ENCODE measurements around the gene IL31. TPM values are rescaled to one million over a fixed set of nuclear protein-coding genes. Genes with fewer than 3 reads are reported as not detected.

IL31 gene
- total RNA-seq, 1 experiment from 2014 or later, result not detected

DNA sequence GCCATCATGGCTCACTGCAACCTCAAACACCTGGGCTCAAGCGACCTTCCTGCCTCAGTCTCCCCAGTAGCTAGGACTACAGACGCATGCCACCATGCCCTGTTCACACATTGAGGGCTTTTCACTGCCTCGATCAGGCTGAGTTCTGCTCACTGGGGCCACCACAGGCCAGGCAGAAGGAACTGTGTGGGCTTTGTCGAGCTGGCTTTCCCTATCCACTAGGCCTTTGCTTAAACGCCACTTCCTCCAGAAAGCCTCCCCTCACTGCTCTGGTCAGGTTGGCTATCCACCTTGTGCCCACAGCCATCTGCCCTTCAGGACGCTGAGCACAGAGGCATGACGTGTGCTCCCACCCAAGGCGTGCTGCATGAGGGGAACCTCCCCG lies 50.3 kb downstream of the IL31 start:
- Histone ChIP-seq H3K27ac (ENCODE audit: low read length) (peak overlapping the region; percentile 87), H3K4me1 (ENCODE audit: control insufficient read depth, insufficient read depth, low read length) (peaks cover 57% of the 10 kb centered on the region), H3K27me3 (ENCODE audit: control insufficient read depth, insufficient read depth, low read length) (no peaks in the 10 kb centered on the region), H3K9me3 (ENCODE audit: control insufficient read depth, insufficient read depth, low read depth, low read length) (no peaks in the 10 kb centered on the region), H3K36me3 (ENCODE audit: control insufficient read depth, insufficient read depth, low read length) (peaks cover 2% of the 10 kb centered on the region; the same call in 1 of the 2 replicates), H3K4me3 (ENCODE audit: low read depth in 2 of 2, low read length in 2 of 2) (no peak overlapping the region)
- in situ Hi-C loops (cut with HindIII; ENCODE audit: low pct_unique_long_range_greater_than_20kb, low sequenced_read_pairs) (no loop called here), intact Hi-C loops (cut with micrococcal nuclease; ENCODE audit: unreplicated experiment) (loop anchor here (2.0 kb wide), 1 partner anchor 69 kb away; no protein-coding TSS in a partner anchor)
- DNase-seq (ENCODE audit: low read depth, low spot score) (no peak), ATAC-seq (no peak; the same call in 1 of the 2 replicates)
- POLR2A ChIA-PET, result no interaction called here
- TF ChIP-seq POLR2AphosphoS5 (IDR thresholded peaks at IDR 0.05; ENCODE audit: low read depth, low read length), result no peak
- TF ChIP-seq, protein P1, sequence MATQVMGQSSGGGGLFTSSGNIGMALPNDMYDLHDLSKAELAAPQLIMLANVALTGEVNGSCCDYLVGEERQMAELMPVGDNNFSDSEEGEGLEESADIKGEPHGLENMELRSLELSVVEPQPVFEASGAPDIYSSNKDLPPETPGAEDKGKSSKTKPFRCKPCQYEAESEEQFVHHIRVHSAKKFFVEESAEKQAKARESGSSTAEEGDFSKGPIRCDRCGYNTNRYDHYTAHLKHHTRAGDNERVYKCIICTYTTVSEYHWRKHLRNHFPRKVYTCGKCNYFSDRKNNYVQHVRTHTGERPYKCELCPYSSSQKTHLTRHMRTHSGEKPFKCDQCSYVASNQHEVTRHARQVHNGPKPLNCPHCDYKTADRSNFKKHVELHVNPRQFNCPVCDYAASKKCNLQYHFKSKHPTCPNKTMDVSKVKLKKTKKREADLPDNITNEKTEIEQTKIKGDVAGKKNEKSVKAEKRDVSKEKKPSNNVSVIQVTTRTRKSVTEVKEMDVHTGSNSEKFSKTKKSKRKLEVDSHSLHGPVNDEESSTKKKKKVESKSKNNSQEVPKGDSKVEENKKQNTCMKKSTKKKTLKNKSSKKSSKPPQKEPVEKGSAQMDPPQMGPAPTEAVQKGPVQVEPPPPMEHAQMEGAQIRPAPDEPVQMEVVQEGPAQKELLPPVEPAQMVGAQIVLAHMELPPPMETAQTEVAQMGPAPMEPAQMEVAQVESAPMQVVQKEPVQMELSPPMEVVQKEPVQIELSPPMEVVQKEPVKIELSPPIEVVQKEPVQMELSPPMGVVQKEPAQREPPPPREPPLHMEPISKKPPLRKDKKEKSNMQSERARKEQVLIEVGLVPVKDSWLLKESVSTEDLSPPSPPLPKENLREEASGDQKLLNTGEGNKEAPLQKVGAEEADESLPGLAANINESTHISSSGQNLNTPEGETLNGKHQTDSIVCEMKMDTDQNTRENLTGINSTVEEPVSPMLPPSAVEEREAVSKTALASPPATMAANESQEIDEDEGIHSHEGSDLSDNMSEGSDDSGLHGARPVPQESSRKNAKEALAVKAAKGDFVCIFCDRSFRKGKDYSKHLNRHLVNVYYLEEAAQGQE (IDR thresholded peaks at IDR 0.05; ENCODE audit: insufficient read depth in 1 of 2, low read depth in 2 of 2, low read length in 1 of 2), result no peak
- TF ChIP-seq, protein P2, sequence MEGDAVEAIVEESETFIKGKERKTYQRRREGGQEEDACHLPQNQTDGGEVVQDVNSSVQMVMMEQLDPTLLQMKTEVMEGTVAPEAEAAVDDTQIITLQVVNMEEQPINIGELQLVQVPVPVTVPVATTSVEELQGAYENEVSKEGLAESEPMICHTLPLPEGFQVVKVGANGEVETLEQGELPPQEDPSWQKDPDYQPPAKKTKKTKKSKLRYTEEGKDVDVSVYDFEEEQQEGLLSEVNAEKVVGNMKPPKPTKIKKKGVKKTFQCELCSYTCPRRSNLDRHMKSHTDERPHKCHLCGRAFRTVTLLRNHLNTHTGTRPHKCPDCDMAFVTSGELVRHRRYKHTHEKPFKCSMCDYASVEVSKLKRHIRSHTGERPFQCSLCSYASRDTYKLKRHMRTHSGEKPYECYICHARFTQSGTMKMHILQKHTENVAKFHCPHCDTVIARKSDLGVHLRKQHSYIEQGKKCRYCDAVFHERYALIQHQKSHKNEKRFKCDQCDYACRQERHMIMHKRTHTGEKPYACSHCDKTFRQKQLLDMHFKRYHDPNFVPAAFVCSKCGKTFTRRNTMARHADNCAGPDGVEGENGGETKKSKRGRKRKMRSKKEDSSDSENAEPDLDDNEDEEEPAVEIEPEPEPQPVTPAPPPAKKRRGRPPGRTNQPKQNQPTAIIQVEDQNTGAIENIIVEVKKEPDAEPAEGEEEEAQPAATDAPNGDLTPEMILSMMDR (IDR thresholded peaks at IDR 0.05), result no peak
- TF ChIP-seq SIN3A (IDR thresholded peaks at IDR 0.05; ENCODE audit: borderline replicate concordance, insufficient read depth, low read depth, low read length), result no peak
- TF ChIP-seq TCF7L2 (IDR thresholded peaks at IDR 0.05; ENCODE audit: low read depth, low read length), result no peak
- CTCF ChIA-PET, result interaction anchor here (0.6 to 1.3 kb wide), 6 partner anchors 17 to 72 kb away, joined by 3 to 7 read pairs (median 4); no protein-coding TSS in a partner anchor
- no TSS peak for BruUV-seq (replicated peaks)

DNA sequence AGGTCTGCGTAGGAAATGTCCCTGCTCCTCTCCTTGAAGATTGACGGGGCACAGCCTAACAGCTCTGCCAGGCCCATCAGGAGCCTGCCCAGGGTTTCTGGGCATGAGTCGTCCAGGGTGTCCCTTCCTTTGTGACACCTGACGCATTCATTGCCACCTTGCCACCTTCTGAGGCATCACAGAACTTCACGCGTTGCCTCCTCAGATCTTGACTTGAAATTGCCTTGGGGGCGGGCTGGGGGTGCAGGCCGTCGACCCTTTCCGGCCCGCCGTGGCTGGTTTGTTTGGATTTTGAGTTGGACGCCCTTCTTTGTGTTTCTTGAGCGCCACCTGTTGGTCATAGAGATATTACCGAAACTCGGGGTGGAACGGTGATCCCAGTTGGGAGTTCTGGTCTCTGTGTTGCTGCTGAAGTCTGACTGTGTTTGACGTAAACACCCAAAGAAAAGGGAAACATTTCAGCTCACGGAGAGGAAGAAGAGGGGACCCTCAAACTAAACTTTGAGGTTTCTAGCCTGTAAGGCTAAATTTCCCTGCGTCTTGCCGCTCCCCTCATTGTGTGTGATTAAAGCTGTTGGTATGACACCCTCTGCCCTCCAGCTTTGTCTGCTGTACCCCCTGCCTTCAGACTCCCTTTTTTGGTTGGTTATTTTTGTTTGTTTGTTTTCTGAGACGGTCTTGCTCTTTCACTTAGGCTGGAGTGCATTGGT lies 50.8 kb downstream of the IL31 start:
- Histone ChIP-seq H3K4me3 (ENCODE audit: low read depth in 2 of 2, low read length in 2 of 2) (no peak overlapping the region), H3K4me1 (ENCODE audit: control insufficient read depth, insufficient read depth, low read length) (peaks cover 58% of the 10 kb centered on the region), H3K9me3 (ENCODE audit: control insufficient read depth, insufficient read depth, low read depth, low read length) (no peaks in the 10 kb centered on the region), H3K36me3 (ENCODE audit: control insufficient read depth, insufficient read depth, low read length) (0 out of 2 replicates have a peak, but pooled peaks cover 2% of the 10 kb centered on the region), H3K27me3 (ENCODE audit: control insufficient read depth, insufficient read depth, low read length) (no peaks in the 10 kb centered on the region), H3K27ac (ENCODE audit: low read length) (peak overlapping the region; percentile 87)
- no TSS peak for BruUV-seq (replicated peaks)
- POLR2A ChIA-PET, result interaction anchor here (0.7 kb wide), 1 partner anchor 54 kb away, joined by 4 read pairs; no protein-coding TSS in a partner anchor
- DNase-seq (ENCODE audit: low read depth, low spot score), result no peak
- ATAC-seq, result peak; percentile 79
- intact Hi-C loops (cut with micrococcal nuclease; ENCODE audit: unreplicated experiment) (loop anchor here (2.0 kb wide), 1 partner anchor 68 kb away; no protein-coding TSS in a partner anchor), in situ Hi-C loops (cut with HindIII; ENCODE audit: low pct_unique_long_range_greater_than_20kb, low sequenced_read_pairs) (no loop called here)
- CTCF ChIA-PET, result interaction anchor here (0.6 to 1.3 kb wide), 13 partner anchors 10 to 1366 kb away, joined by 3 to 8 read pairs (median 5); no protein-coding TSS in a partner anchor
- TF ChIP-seq, protein P2 (IDR thresholded peaks at IDR 0.05), result peak; percentile 85
- no peak for TF ChIP-seq TCF7L2 (IDR thresholded peaks at IDR 0.05; ENCODE audit: low read depth, low read length)
- TF ChIP-seq, protein P1 (IDR thresholded peaks at IDR 0.05; ENCODE audit: insufficient read depth in 1 of 2, low read depth in 2 of 2, low read length in 1 of 2), result no peak
- no peak for TF ChIP-seq SIN3A (IDR thresholded peaks at IDR 0.05; ENCODE audit: borderline replicate concordance, insufficient read depth, low read depth, low read length)
- TF ChIP-seq POLR2AphosphoS5 (IDR thresholded peaks at IDR 0.05; ENCODE audit: low read depth, low read length), result 0 out of 2 replicates have a peak, but pooled peaks have one; percentile 41
